H1 (cell line): ENCODE data around the gene PI4K2A. TPM values are rescaled to one million over a fixed set of nuclear protein-coding genes. Genes with fewer than 3 reads are reported as not detected.

Source experiments
- BCL11A ChIP-seq, 2 experiments: IDR thresholded peaks; one replicate each; pipeline ENCODE4 v1.6.1; 2011; ENCODE audit warnings: low read depth in 2 of 2, low read length in 2 of 2, mild to moderate bottlenecking in 2 of 2
- EP300 ChIP-seq, 2 experiments: IDR thresholded peaks; 1 replicate in 1 of 2; 2 replicates in 1 of 2; pipeline ENCODE4 v1.6.1; 2011 to 2012; ENCODE audit warnings: low read depth in 2 of 2, low read length in 2 of 2, mild to moderate bottlenecking in 2 of 2, borderline replicate concordance in 1 of 2, inconsistent platforms in 1 of 2, moderate library complexity in 1 of 2
- KDM1A ChIP-seq: fragments of 200-600, 300-600 bp; sonication (generic); IDR thresholded peaks from 2 replicates; pipeline ENCODE4 v1.7.1; 2016; ENCODE audit warnings: mild to moderate bottlenecking, low read length, borderline replicate concordance
- RAD21 ChIP-seq, 2 experiments: IDR thresholded peaks in 1 of 2; conservative IDR thresholded peaks in 1 of 2; 2 replicates each; pipeline ENCODE4 v1.6.1; 2011; ENCODE audit warnings: low read depth in 2 of 2, low read length in 2 of 2, improper control_type of control experiment in 1 of 2, inconsistent platforms in 1 of 2, mild to moderate bottlenecking in 1 of 2, moderate library complexity in 1 of 2
- SIRT6 ChIP-seq: IDR thresholded peaks from one replicate; pipeline ENCODE4 v1.7.1; 2012; ENCODE audit warnings: low read length, inconsistent platforms
- TEAD4 ChIP-seq: IDR thresholded peaks from 2 replicates; pipeline ENCODE4 v1.6.1; 2012; ENCODE audit warnings: low read depth, low read length, inconsistent platforms, mixed read lengths
- polyA plus RNA-seq, 7 experiments: library from polyadenylated mRNA; depleted of rRNA in 3 of 7; stranded (reverse) in 5 of 7; unstranded in 2 of 7; fragments of >200 nt in 5 of 7; fragments of 200-250 nt in 2 of 7; gene quantifications; 1 replicate in 5 of 7; 2 replicates in 1 of 7; 4 replicates in 1 of 7; pipeline versions ENCODE4 v1.2.1 to v1.2.3, GENCODE V29; 2011 to 2013; ENCODE audit warnings: missing spikeins in 2 of 7, mixed read lengths in 2 of 7
- total RNA-seq: library from RNA; stranded (reverse); fragmentation: NEBNext Ultra II Directional; extraction: Animal tissue kit (Norgen Biotek cat#: 25700); gene quantifications from 2 replicates; pipeline ENCODE4 v1.2.1, GENCODE V29; 2021

PI4K2A gene
- total and polyA plus RNA-seq, 2 of the 8 experiments (the other 6 are each of a cell fraction or from before 2014, with no cell fraction given) = 20.7 to 21.9 TPM

DNA sequence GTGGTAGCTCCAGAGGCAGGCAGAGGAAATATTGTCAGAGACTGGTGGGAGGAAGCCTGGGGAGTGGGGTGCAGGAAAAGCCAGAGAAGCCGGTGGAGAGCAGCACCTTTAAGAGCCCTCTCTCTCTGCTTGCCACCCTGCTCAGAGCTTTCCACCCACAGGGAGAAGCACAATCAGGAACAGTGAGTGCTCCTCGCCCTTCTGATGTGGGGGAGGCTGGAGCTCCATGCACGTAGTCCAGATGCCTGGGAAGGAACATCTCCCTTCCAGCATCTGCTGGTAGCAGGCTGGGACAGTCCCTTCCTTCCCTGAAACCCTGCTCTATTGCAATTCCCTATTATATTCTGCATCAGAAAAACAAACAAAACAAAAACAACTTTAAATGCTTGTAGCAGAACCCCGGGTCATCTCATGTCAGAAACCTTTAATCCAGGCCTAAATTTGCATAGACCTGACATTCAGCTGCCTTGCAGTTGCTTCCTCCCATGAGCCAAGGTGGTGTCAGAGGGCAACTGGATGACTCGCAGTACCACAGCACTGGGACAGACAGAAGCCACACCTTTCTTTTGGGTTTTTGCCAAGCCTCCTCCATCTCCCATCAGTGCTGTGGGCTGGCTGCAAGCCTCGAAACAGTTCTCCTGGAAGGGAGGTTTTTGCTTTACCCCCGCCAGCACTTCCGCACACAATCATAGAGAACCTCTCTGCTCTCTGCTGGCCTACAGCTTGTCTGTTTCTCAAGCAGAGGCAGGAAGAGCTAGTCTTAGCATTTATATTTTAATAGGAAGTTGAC, 33.5 kb downstream of the PI4K2A start (continued):
- no peak for TF ChIP-seq RAD21 (IDR thresholded peaks at IDR 0.05 in 1 of 2, conservative IDR thresholded peaks at IDR 0.05 in 1 of 2; ENCODE audit: low read depth in 2 of 2, low read length in 2 of 2)
- TF ChIP-seq SIRT6 = no peak
- no peak for TF ChIP-seq KDM1A
- no peak for TF ChIP-seq TEAD4
- no peak for TF ChIP-seq EP300 (IDR thresholded peaks at IDR 0.05; ENCODE audit: borderline replicate concordance in 1 of 2, low read depth in 2 of 2, low read length in 2 of 2)
- no peak for TF ChIP-seq BCL11A (IDR thresholded peaks at IDR 0.05; ENCODE audit: low read depth in 2 of 2, low read length in 2 of 2)
